PC-9 (cell line): ENCODE measurements around the gene CPLANE1. TPM values are rescaled to one million over a fixed set of nuclear protein-coding genes. Genes with fewer than 3 reads are reported as not detected.
"Not testable (repeated sequence)": the region's sequence is repeated elsewhere in the genome, so short reads cannot be mapped to it uniquely, and the experiment has no call there.

Source experiments
- BruUV-seq: library from RNA; stranded (reverse); fragments of 400-500 nt; replicated peaks from 2 replicates; lab custom pipeline; 2021; lab: Mats Ljungman, UMichigan
- CTCF ChIA-PET: fragments of 300-600 bp; sonication (Branson Sonifier 250); formaldehyde crosslinking; loops from one replicate; lab custom pipeline; 2022; ENCODE audit warnings: antibody characterized with exemption; lab: Charles Lee
- POLR2A ChIA-PET: fragments of 300-600 bp; sonication (Branson Sonifier 250); formaldehyde crosslinking; loops from one replicate; lab custom pipeline; 2022; ENCODE audit warnings: antibody characterized with exemption; ENCODE audit not compliant: unreplicated experiment; lab: Charles Lee
- DNase-seq, 2 experiments: peaks; one replicate each; pipeline versions ENCODE4 v3.0.0 to v3.0.0-alpha.2; 2015 to 2022; ENCODE audit warnings: mixed read lengths in 1 of 2
- H2AFZ ChIP-seq: fragments of 200-600 bp; sonication (generic); 2 replicates; pipeline ENCODE4 v1.8.1; 2017; ENCODE audit warnings: antibody characterized with exemption
- H3F3A ChIP-seq: fragments of 200-600 bp; sonication (generic); 2 replicates; pipeline ENCODE4 v1.8.1; 2017; ENCODE audit warnings: antibody characterized with exemption, mild to moderate bottlenecking, low read depth; ENCODE audit not compliant: insufficient read depth
- H3K27ac ChIP-seq: fragments of 200-600 bp; sonication (generic); 2 replicates; pipeline ENCODE4 v1.6.1; 2016; ENCODE audit warnings: mixed run types
- H3K27me3 ChIP-seq: fragments of 200-600 bp; sonication (generic); 2 replicates; pipeline ENCODE4 v1.6.1; 2016; ENCODE audit warnings: low read depth, mixed run types; ENCODE audit not compliant: insufficient read depth
- H3K36me3 ChIP-seq: fragments of 200-600 bp; sonication (generic); 2 replicates; pipeline ENCODE4 v1.6.1; 2016; ENCODE audit warnings: low read depth, mixed run types
- H3K4me1 ChIP-seq: fragments of 200-600 bp; sonication (generic); replicated peaks from 2 replicates; pipeline ENCODE4 v1.6.1; 2016; ENCODE audit warnings: mixed run types; ENCODE audit not compliant: insufficient read depth
- H3K4me2 ChIP-seq: fragments of 200-600 bp; sonication (generic); 2 replicates; pipeline ENCODE4 v1.6.1; 2017; ENCODE audit warnings: mixed run types
- H3K4me3 ChIP-seq: fragments of 200-600 bp; sonication (generic); 2 replicates; pipeline ENCODE4 v1.6.1; 2016; ENCODE audit warnings: mixed run types
- H3K79me2 ChIP-seq: fragments of 200-600 bp; sonication (generic); 2 replicates; pipeline ENCODE4 v1.6.1; 2017; ENCODE audit warnings: low read depth, mixed run types
- H3K9me2 ChIP-seq: fragments of 200-600 bp; sonication (generic); 2 replicates; pipeline ENCODE4 v1.8.1; 2017; ENCODE audit warnings: mild to moderate bottlenecking; ENCODE audit not compliant: insufficient read depth
- H3K9me3 ChIP-seq: fragments of 200-600 bp; sonication (generic); 2 replicates; pipeline ENCODE4 v1.8.1; 2016; ENCODE audit warnings: low read depth; ENCODE audit not compliant: insufficient read depth
- H4K20me1 ChIP-seq: fragments of 200-600 bp; sonication (generic); 2 replicates; pipeline ENCODE4 v1.8.1; 2017; ENCODE audit not compliant: insufficient read depth
- CTCF ChIP-seq: fragments of 200-600 bp; sonication (generic); conservative IDR thresholded peaks from 2 replicates; pipeline ENCODE4 v1.6.1; 2017; ENCODE audit warnings: mixed run types, antibody characterized with exemption, mild to moderate bottlenecking, moderate library complexity
- EZH2 ChIP-seq: fragments of 200-600 bp; sonication (generic); IDR thresholded peaks from 2 replicates; pipeline ENCODE4 v1.8.0; 2017; ENCODE audit warnings: antibody characterized with exemption, low read depth
- intact Hi-C: fragments of 100-400 bp; cut with micrococcal nuclease; formaldehyde crosslinking; loops from one replicate; pipeline ENCODE4 v1.10.0; 2022; ENCODE audit not compliant: unreplicated experiment
- total RNA-seq: library from RNA; stranded (reverse); gene quantifications from 2 replicates; pipeline ENCODE4 v1.2.3, GENCODE V29; 2021

The CPLANE1 gene
- total RNA-seq, 1 experiment from 2014 or later: 45.5 TPM

- H3K79me2 ChIP-seq: no peaks in the 10 kb centered on the region
- H4K20me1 ChIP-seq: no peaks in the 10 kb centered on the region
- H3K9me3 ChIP-seq: no peaks in the 10 kb centered on the region
- no peaks in the 10 kb centered on the region for H3K9me2 ChIP-seq
- H3K27ac ChIP-seq: no peak overlapping the region
- no peaks in the 10 kb centered on the region for H3K4me1 ChIP-seq
- ChIA-PET CTCF (no interaction called here), POLR2A (interaction anchor here (0.6 to 0.7 kb wide), 2 partner anchors 24 to 74 kb away, joined by 3 to 5 read pairs; no protein-coding TSS in a partner anchor)
- H3K36me3 ChIP-seq: no peaks in the 10 kb centered on the region
- H3K4me3 ChIP-seq: no peak overlapping the region
- H3F3A ChIP-seq: 0 out of 2 replicates have a peak, but pooled peaks cover 3% of the 10 kb centered on the region
- no TSS peak for BruUV-seq
- H3K4me2 ChIP-seq: no peak overlapping the region
- TF ChIP-seq EZH2: no peak
- no peak for TF ChIP-seq CTCF
- H3K27me3 ChIP-seq: no peaks in the 10 kb centered on the region
- H2AFZ ChIP-seq: no peak overlapping the region
- intact Hi-C loops: no loop called here
- DNase-seq: no peak
These were observed 27.0 kb downstream of the CPLANE1 start for GRCh38 chr5:37222181-37222580.

- intact Hi-C loops, H3K27ac ChIP-seq, H3K79me2 ChIP-seq, H3F3A ChIP-seq, H3K9me2 ChIP-seq, H2AFZ ChIP-seq, H4K20me1 ChIP-seq, H3K9me3 ChIP-seq, H3K36me3 ChIP-seq, DNase-seq, BruUV-seq, H3K4me2 ChIP-seq, H3K4me3 ChIP-seq, CTCF ChIA-PET, POLR2A ChIA-PET, H3K27me3 ChIP-seq, H3K4me1 ChIP-seq: not testable (repeated sequence)
These were observed 28.8 kb downstream of the CPLANE1 start for GRCh38 chr5:37220426-37220825.

DNA sequence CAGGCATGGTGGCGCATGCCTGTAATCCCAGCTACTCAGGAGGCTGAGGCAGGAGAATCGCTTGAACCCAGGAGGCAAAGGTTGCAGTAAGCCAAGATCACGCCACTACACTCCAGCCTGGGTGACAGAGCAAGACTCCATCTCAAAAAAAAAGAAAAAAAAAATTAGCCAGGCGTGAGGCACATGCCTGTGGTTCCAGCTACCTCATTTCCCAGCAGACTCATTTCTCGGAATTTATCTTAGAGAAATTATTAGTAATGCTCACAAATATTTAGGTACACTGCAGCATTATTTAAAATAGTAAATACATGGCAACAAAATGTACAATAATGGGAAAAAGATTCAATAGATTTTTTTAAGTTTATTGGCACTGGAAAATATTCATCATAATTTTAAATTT is 29.8 kb downstream of the CPLANE1 start:
- H3K36me3 ChIP-seq, H3K4me3 ChIP-seq, DNase-seq, H3K27ac ChIP-seq, H3K79me2 ChIP-seq, H3K4me2 ChIP-seq, H3K9me2 ChIP-seq, H3F3A ChIP-seq, POLR2A ChIA-PET, H2AFZ ChIP-seq, H4K20me1 ChIP-seq, CTCF ChIA-PET, H3K9me3 ChIP-seq, BruUV-seq, H3K27me3 ChIP-seq, H3K4me1 ChIP-seq, intact Hi-C loops: not testable (repeated sequence)

DNA sequence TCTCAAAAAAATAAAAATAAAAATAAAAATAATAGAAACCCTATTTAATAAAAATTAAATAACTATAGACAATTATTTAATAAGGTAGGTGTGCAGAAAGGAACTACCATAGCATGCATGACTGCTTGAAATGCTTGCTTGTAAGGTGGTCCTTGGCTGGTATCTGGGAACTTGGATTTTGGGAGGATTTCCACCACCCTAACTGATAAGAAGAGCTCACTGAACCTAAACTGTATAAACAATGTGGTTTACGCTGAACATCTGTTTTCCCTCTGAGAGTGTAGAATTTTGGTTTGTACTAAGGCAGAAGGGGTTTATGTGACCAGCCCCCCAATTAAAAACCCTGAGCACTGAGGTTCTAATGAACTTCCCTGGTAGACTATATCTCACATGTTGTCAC is 31.2 kb downstream of the CPLANE1 start:
- Histone ChIP-seq H3F3A (no peaks in the 10 kb centered on the region), H3K36me3 (no peaks in the 10 kb centered on the region), H3K9me3 (no peaks in the 10 kb centered on the region), H3K4me2 (no peak overlapping the region), H3K4me3 (no peak overlapping the region), H2AFZ (no peak overlapping the region), H4K20me1 (no peaks in the 10 kb centered on the region), H3K27ac (no peak overlapping the region), H3K27me3 (no peaks in the 10 kb centered on the region), H3K79me2 (no peaks in the 10 kb centered on the region), H3K9me2 (no peaks in the 10 kb centered on the region), H3K4me1 (0 out of 2 replicates have a peak, but pooled peaks cover 3% of the 10 kb centered on the region)
- POLR2A ChIA-PET: interaction anchor here (0.5 kb wide), 1 partner anchor 153 kb away, joined by 3 read pairs; the partner anchor contains the start of gene NUP155
- DNase-seq: no peak
- no peak for TF ChIP-seq EZH2
- no peak for TF ChIP-seq CTCF
- CTCF ChIA-PET: no interaction called here
- BruUV-seq: no TSS peak
- intact Hi-C loops: no loop called here
